Ishikawa (cell line): ENCODE measurements around the gene GLRX5.

Experiments used
- CEBPB ChIP-seq: IDR thresholded peaks from 2 replicates; pipeline ENCODE4 v1.6.1; 2012
- CREB1 ChIP-seq: IDR thresholded peaks from 2 replicates; pipeline ENCODE4 v1.6.1; 2012; ENCODE audit warnings: low read depth
- EGR1 ChIP-seq: IDR thresholded peaks from 2 replicates; pipeline ENCODE4 v1.6.1; 2012
- EP300 ChIP-seq: IDR thresholded peaks from 2 replicates; pipeline ENCODE4 v1.6.1; 2012; ENCODE audit warnings: borderline replicate concordance
- FOXM1 ChIP-seq: IDR thresholded peaks from 2 replicates; pipeline ENCODE4 v1.6.1; 2012; ENCODE audit warnings: low read depth, borderline replicate concordance
- MAX ChIP-seq: IDR thresholded peaks from 2 replicates; pipeline ENCODE4 v1.6.1; 2012
- NFIC ChIP-seq: IDR thresholded peaks from 2 replicates; pipeline ENCODE4 v1.6.1; 2012
- RAD21 ChIP-seq: IDR thresholded peaks from 2 replicates; pipeline ENCODE4 v1.6.1; 2012; ENCODE audit warnings: low read depth
- TAF1 ChIP-seq: IDR thresholded peaks from 2 replicates; pipeline ENCODE4 v1.6.1; 2012; ENCODE audit warnings: low read depth, mild to moderate bottlenecking
- TCF12 ChIP-seq: IDR thresholded peaks from 2 replicates; pipeline ENCODE4 v1.6.1; 2012; ENCODE audit warnings: low read depth
- TEAD4 ChIP-seq: IDR thresholded peaks from 2 replicates; pipeline ENCODE4 v1.6.1; 2012
- USF1 ChIP-seq: IDR thresholded peaks from 2 replicates; pipeline ENCODE4 v1.6.1; 2012
- YY1 ChIP-seq: IDR thresholded peaks from 2 replicates; pipeline ENCODE4 v1.6.1; 2012; ENCODE audit warnings: low read depth
- ZBTB7A ChIP-seq: IDR thresholded peaks from 2 replicates; pipeline ENCODE4 v1.6.1; 2012; ENCODE audit warnings: low read depth
- TF ChIP-seq, protein P1 (sequence below): IDR thresholded peaks from 2 replicates; pipeline ENCODE4 v1.6.1; 2012; ENCODE audit warnings: low read depth, mild to moderate bottlenecking

GLRX5 gene

DNA sequence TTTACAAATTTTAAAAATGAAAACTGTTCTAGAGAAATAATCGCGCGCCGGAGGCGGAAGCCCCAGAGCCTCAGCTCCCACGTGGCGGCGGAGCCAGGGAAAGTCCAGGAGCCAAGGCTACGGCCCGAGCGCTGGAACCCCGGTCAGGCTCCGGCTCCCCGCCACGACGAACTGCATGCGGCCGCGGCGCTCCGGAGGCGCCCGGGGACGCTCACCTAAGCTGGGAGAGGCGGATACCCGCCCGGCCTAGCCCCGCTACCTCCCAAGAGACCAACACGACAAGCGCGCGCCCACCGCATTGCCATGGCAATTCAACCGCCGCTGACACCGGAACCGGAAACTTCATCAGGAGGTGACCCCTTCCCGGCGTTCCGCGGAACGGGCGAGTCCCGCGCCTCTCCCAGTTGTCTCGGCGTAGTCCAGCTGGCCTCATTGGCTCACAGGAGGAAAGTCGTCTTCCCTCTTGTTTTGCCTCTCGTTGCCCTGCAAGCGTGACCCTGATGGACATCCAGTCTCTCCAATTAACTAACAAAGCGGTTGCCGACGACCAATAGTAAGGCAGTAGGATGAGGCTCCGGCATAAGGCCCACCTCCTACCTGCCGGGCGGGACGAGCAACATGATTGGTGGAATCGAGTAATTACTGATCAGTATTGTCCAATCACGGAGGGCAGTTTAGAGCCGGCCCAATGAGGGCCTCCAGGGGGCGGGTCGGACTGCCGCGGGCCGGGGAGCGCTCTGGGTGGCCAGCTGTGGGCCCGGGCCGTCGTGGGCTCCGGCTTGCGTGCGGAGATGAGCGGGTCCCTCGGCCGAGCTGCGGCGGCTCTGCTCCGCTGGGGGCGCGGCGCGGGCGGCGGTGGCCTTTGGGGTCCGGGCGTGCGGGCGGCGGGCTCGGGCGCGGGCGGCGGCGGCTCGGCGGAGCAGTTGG is at the start of gene GLRX5:
Gene GLRX5 (plus strand): TSS at position 752 of the 927 bp plus-strand sequence. CDS start 40 bp downstream, at position 792.
- TF ChIP-seq NFIC (no peak), MAX (peak; percentile 79), CEBPB (no peak), EGR1 (no peak), ZBTB7A (no peak; the same call in 1 of the 2 replicates), YY1 (peak; percentile 51), TEAD4 (no peak), USF1 (peak; percentile 79), EP300 (no peak), TAF1 (peak; percentile 79), TCF12 (peak; percentile 39; the same call in 1 of the 2 replicates), FOXM1 (peak; percentile 73), CREB1 (peak; percentile 49), RAD21 (no peak)
- TF ChIP-seq, protein P1, sequence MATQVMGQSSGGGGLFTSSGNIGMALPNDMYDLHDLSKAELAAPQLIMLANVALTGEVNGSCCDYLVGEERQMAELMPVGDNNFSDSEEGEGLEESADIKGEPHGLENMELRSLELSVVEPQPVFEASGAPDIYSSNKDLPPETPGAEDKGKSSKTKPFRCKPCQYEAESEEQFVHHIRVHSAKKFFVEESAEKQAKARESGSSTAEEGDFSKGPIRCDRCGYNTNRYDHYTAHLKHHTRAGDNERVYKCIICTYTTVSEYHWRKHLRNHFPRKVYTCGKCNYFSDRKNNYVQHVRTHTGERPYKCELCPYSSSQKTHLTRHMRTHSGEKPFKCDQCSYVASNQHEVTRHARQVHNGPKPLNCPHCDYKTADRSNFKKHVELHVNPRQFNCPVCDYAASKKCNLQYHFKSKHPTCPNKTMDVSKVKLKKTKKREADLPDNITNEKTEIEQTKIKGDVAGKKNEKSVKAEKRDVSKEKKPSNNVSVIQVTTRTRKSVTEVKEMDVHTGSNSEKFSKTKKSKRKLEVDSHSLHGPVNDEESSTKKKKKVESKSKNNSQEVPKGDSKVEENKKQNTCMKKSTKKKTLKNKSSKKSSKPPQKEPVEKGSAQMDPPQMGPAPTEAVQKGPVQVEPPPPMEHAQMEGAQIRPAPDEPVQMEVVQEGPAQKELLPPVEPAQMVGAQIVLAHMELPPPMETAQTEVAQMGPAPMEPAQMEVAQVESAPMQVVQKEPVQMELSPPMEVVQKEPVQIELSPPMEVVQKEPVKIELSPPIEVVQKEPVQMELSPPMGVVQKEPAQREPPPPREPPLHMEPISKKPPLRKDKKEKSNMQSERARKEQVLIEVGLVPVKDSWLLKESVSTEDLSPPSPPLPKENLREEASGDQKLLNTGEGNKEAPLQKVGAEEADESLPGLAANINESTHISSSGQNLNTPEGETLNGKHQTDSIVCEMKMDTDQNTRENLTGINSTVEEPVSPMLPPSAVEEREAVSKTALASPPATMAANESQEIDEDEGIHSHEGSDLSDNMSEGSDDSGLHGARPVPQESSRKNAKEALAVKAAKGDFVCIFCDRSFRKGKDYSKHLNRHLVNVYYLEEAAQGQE = no peak

DNA sequence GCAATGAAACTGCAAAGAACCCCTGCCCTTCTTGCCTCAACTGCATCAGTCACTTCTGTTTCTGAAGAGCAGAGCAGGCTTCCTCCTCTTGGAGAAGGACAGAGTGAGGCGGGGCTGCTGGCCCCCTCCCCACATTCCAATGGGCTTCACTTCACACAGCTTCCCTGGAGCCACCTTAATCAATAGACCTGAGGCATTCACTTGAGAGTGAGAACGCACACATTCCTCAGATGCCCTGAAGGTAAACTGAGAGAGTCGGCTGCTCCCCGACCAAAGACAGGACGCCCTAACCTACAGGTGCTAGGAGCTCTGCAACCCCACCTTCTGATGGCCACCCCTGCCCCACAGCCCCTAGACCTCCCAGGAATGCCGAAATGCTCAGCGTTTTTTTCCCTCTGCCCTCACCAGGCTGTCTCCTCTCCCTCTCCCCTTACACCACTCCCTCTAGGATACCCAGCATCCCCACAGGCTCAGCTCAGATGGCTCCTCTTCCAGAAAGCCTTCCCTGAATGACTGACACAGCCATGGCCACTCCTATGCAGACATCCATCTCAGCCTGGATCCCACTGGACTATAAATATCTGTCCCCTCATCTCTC is 49.5 kb upstream of the GLRX5 start:
- TF ChIP-seq ZBTB7A (no peak), RAD21 (no peak), EGR1 (no peak)

GRCh38 chr14:95486875-95487668 is 47.8 kb upstream of the GLRX5 start:
- TF ChIP-seq TEAD4 (no peak), MAX (no peak), EGR1 (no peak), TCF12 (no peak), CREB1 (no peak), NFIC (no peak), TAF1 (no peak), YY1 (no peak), CEBPB (no peak), RAD21 (no peak)

DNA sequence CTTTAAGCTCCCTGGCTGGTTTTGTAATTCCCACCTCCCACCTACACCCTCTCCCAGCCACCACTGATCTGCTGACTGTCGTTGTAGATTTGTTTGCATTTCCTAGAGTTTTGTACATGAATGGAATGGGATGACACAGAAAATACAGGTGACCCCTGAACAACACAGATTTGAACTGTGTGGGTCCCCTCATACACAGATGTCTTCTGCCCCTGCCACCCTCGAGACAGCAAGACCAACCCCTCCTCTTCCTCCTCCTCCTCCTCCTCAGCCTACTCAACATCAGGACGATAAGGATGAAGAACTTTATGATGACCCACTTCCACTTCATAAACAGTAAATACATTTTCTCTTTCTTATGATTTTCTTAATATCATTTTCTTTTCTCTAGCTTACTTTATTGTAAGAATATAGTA is 47.2 kb upstream of the GLRX5 start:
- TF ChIP-seq ZBTB7A (no peak), NFIC (no peak), CREB1 (no peak), TAF1 (no peak), TEAD4 (no peak), YY1 (no peak), FOXM1 (no peak)

- TF ChIP-seq NFIC (no peak), TEAD4 (no peak), TAF1 (no peak), USF1 (no peak), EGR1 (no peak), MAX (no peak), TCF12 (no peak), CREB1 (no peak)
These were observed 46.3 kb upstream of the GLRX5 start for GRCh38 chr14:95488376-95489213.
